OCI-LY3 (cell line): ENCODE data around the gene EYS.

Experiments used
- EZH2phosphoT487 ChIP-seq: fragments of 200-600 bp; shearing (Covaris generic); IDR thresholded peaks from 2 replicates; pipeline ENCODE4 v1.6.1; 2018; ENCODE audit warnings: antibody characterized with exemption, mixed run types, low read depth
- TF ChIP-seq, protein P1 (sequence below): fragments of 200-600, 300-600 bp; sonication (generic); IDR thresholded peaks from 2 replicates; pipeline ENCODE4 v1.5.1; 2014; ENCODE audit warnings: antibody characterized with exemption, low read length, low read depth

DNA sequence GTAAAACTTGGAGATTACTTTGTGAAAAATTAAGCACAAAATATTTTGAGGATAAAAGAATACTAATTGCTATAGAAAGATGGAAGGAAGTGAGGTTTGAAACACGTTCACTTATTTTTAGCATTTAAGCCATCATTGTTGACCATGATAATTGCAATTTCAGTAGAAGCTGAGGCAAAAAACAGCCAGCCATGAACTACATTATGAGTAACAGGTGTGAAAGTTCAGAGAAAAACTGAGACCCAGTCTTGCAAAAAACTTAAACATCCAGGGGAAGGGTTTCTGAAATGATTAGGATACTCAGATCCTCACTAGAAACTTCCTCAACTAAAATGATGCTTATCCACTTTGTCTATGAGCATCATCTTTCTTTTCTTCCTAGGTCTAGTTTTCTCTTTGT is 1452.0 kb downstream of the EYS start:
- TF ChIP-seq EZH2phosphoT487, result no peak
- TF ChIP-seq, protein P1, sequence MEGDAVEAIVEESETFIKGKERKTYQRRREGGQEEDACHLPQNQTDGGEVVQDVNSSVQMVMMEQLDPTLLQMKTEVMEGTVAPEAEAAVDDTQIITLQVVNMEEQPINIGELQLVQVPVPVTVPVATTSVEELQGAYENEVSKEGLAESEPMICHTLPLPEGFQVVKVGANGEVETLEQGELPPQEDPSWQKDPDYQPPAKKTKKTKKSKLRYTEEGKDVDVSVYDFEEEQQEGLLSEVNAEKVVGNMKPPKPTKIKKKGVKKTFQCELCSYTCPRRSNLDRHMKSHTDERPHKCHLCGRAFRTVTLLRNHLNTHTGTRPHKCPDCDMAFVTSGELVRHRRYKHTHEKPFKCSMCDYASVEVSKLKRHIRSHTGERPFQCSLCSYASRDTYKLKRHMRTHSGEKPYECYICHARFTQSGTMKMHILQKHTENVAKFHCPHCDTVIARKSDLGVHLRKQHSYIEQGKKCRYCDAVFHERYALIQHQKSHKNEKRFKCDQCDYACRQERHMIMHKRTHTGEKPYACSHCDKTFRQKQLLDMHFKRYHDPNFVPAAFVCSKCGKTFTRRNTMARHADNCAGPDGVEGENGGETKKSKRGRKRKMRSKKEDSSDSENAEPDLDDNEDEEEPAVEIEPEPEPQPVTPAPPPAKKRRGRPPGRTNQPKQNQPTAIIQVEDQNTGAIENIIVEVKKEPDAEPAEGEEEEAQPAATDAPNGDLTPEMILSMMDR, result no peak
